Fibroblast of skin of left quadriceps (primary cell): ENCODE measurements around the gene PPP1R15B.

Source experiments
- DNase-seq, 2 experiments: peaks; one replicate each; pipeline ENCODE4 v3.0.0-alpha.2; 2013; ENCODE audit warnings: low read depth in 2 of 2

Gene PPP1R15B

GRCh38 chr1:204420039-204421004 lies 8.7 kb upstream of the PPP1R15B start:
- DNase-seq: no peak

GRCh38 chr1:204419064-204419403 lies 7.4 kb upstream of the PPP1R15B start:
- no peak for DNase-seq

GRCh38 chr1:204418174-204419063 lies 6.8 kb upstream of the PPP1R15B start:
- DNase-seq: no peak

- peak; percentile 97 to 98 for DNase-seq
These were observed 5.7 kb upstream of the PPP1R15B start for GRCh38 chr1:204417074-204417997.

- no peak for DNase-seq
These were observed 5.0 kb upstream of the PPP1R15B start for GRCh38 chr1:204416589-204417073.

- DNase-seq: no peak
These were observed 3.7 kb upstream of the PPP1R15B start for GRCh38 chr1:204415351-204415750.

GRCh38 chr1:204414016-204414415 lies 2.4 kb upstream of the PPP1R15B start:
- no peak for DNase-seq

GRCh38 chr1:204413170-204413535 lies 1.5 kb upstream of the PPP1R15B start:
- no peak for DNase-seq

GRCh38 chr1:204410688-204411450 lies 748 bp downstream of the PPP1R15B start:
- DNase-seq: no peak

GRCh38 chr1:204409836-204410687 lies 1.6 kb downstream of the PPP1R15B start:
- no peak for DNase-seq

- no peak for DNase-seq
These were observed 2.5 kb downstream of the PPP1R15B start for GRCh38 chr1:204409123-204409522.

- DNase-seq: no peak
These were observed 3.0 kb downstream of the PPP1R15B start for GRCh38 chr1:204408602-204409001.

- peak in 1 of 2 experiments; percentile 40 for DNase-seq
These were observed 3.5 kb downstream of the PPP1R15B start for GRCh38 chr1:204408074-204408507.

- DNase-seq: no peak
These were observed 4.2 kb downstream of the PPP1R15B start for GRCh38 chr1:204407295-204407971.

GRCh38 chr1:204406621-204407020 lies 5.0 kb downstream of the PPP1R15B start:
- no peak for DNase-seq

GRCh38 chr1:204405988-204406387 lies 5.6 kb downstream of the PPP1R15B start:
- no peak for DNase-seq

- no peak for DNase-seq
These were observed 7.0 kb downstream of the PPP1R15B start for GRCh38 chr1:204404629-204405028.

- no peak for DNase-seq
These were observed 9.2 kb downstream of the PPP1R15B start for GRCh38 chr1:204402391-204402790.

- DNase-seq: no peak
These were observed 9.9 kb downstream of the PPP1R15B start for GRCh38 chr1:204401730-204402129.
